NOMO-1 (cell line): ENCODE data around the gene RETN.
A peak's percentile ranks its signal among the peaks of the same experiment; 100 is the strongest.

Source experiments
- DNase-seq, 2 experiments: peaks; one replicate each; lab custom pipeline; 2025; ENCODE audit not compliant: unreplicated experiment in 2 of 2; lab: John Stamatoyannopoulos, UW

Gene RETN

GRCh38 chr19:7668842-7669241 lies at the start of gene RETN:
TSS of gene RETN (plus strand) at chr19:7669049. CDS start at chr19:7669327, 278 bp downstream.
- peak in 1 of 2 experiments; percentile 14 for DNase-seq

GRCh38 chr19:7619671-7620441 lies 49.0 kb upstream of the RETN start:
- no peak for DNase-seq

GRCh38 chr19:7620442-7621412 lies 48.1 kb upstream of the RETN start:
- DNase-seq = no peak

GRCh38 chr19:7622933-7623685 lies 45.7 kb upstream of the RETN start:
- DNase-seq = no peak

GRCh38 chr19:7623725-7624603 lies 44.9 kb upstream of the RETN start:
- no peak for DNase-seq

- no peak for DNase-seq
Observed at GRCh38 chr19:7624810-7625209, 44.0 kb upstream of the RETN start.

- DNase-seq = no peak
Observed at GRCh38 chr19:7625763-7626372, 43.0 kb upstream of the RETN start.

- DNase-seq = no peak
Observed at GRCh38 chr19:7627166-7627565, 41.7 kb upstream of the RETN start.

GRCh38 chr19:7628589-7629311 lies 40.1 kb upstream of the RETN start:
- DNase-seq = no peak

- peak; percentile 98 to 99 for DNase-seq
Observed at GRCh38 chr19:7629347-7630054, 39.3 kb upstream of the RETN start, which contains the start of the genes PET100 and XAB2. TSS of gene PET100 (plus strand) at chr19:7629793. CDS start at chr19:7629834, 41 bp downstream. TSS of gene XAB2 (minus strand) at chr19:7629545. CDS start at chr19:7629527, 18 bp downstream.

GRCh38 chr19:7631577-7631976 lies 37.3 kb upstream of the RETN start:
- DNase-seq = no peak

GRCh38 chr19:7632340-7633203 lies 36.3 kb upstream of the RETN start:
- DNase-seq = no peak

- DNase-seq = no peak
Observed at GRCh38 chr19:7633698-7634097, 35.2 kb upstream of the RETN start, which contains the start of gene PCP2. TSS of gene PCP2 (minus strand) at chr19:7633719. CDS start at chr19:7633457, 262 bp downstream.

GRCh38 chr19:7635670-7636069 lies 33.2 kb upstream of the RETN start:
- DNase-seq = no peak

- DNase-seq = peak in 1 of 2 experiments; percentile 40
Observed at GRCh38 chr19:7636317-7636690, 32.5 kb upstream of the RETN start.

- peak; percentile 52 to 81 for DNase-seq
Observed at GRCh38 chr19:7636691-7637373, 32.0 kb upstream of the RETN start, which contains the start of gene STXBP2. TSS of gene STXBP2 (plus strand) at chr19:7637110. CDS start at chr19:7637150, 40 bp downstream.
